Measurements from ENCODE around the gene GLIS2.

DNA sequence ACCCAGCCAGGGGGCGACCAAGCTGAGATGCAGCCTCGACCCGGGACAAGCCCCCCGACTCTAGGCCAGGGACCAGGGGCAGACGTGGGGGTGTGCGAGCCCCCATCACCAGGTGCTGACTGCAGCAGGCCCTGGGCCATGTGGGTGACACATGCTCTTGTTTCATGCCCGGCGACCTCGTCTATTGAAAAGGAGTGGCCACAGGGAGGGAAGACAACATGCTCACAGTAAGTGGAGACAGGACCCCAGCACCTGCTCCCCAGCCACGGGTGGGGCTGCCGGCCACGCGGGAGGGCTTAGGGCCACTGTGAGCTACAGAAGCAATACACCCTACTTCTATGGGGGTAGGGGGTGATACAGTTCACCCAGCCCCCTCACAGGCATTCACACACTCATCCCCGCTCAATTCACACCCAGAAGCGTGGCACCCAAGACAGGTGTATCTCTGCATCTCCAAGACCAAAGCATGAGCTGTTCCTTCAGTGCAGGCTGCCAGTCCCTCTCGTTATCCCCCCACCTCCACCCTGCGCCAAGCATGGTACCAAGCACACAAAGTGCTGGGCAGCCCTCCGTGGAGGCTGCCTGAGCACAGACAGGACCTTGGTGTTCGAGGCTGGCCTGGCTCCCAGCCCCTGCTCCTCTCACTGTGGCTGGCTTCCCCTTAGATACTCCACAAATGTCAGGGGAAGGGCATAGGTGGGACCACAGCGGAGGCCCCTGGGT lies 69.4 kb downstream of the GLIS2 start:
- TF ChIP-seq, protein P1, sequence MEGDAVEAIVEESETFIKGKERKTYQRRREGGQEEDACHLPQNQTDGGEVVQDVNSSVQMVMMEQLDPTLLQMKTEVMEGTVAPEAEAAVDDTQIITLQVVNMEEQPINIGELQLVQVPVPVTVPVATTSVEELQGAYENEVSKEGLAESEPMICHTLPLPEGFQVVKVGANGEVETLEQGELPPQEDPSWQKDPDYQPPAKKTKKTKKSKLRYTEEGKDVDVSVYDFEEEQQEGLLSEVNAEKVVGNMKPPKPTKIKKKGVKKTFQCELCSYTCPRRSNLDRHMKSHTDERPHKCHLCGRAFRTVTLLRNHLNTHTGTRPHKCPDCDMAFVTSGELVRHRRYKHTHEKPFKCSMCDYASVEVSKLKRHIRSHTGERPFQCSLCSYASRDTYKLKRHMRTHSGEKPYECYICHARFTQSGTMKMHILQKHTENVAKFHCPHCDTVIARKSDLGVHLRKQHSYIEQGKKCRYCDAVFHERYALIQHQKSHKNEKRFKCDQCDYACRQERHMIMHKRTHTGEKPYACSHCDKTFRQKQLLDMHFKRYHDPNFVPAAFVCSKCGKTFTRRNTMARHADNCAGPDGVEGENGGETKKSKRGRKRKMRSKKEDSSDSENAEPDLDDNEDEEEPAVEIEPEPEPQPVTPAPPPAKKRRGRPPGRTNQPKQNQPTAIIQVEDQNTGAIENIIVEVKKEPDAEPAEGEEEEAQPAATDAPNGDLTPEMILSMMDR (IDR thresholded peaks at IDR 0.05), result no peak
- TF ChIP-seq POLR2A (IDR thresholded peaks at IDR 0.05), result no peak

All from vagina (tissue), 2 donors.